Measurements from ENCODE around the gene CCNF. TPM values are rescaled to one million over a fixed set of nuclear protein-coding genes. Genes with fewer than 3 reads are reported as not detected.

CCNF gene
- total and polyA plus RNA-seq, 2 of the 4 experiments (the other 2 are of a cell fraction), result 8.2 to 20.1 TPM

DNA sequence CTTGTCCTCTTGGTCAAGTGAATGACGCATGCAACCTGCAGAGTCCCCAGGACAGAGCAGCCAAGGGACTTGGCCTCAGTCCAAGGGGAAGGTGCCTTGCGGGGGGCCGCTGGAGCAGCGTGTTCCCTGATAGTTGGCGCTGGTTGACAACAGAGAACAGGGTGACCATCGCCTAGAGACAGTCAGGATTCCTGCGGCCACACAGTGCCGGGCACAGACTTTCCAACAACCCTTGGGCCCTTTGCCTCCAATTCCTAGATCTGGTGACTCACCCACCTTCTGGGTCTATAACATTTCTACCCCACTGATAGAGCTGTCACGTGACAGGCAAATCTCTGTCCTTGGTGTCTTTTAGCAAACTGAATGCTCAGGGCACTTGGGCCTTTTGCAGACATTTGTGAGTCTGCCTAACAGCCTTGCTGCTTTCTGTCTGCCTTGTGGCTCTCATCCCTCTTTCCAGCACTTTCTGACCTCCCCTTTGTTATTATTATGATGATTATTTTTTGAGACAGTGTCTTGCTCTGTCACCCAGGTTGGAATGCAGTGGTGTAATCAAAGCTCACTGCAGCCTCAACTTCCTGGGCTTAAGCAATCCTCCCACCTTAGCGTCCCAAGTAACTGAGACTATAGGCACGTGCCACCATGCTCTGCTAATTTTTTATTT lies 18.8 kb downstream of the CCNF start:
- H2BK15ac ChIP-seq (ENCODE audit: low read depth, low read length), result no peak overlapping the region
- H3K4me2 ChIP-seq (ENCODE audit: low read depth, low read length), result peak overlapping the region; percentile 7; the same call in 1 of the 2 replicates
- POLR2A ChIA-PET (ENCODE audit: unreplicated experiment), result no interaction called here
- no peak overlapping the region; the same call in 1 of the 2 replicates for H4K91ac ChIP-seq (ENCODE audit: insufficient read depth, low read depth, low read length)
- DNase-seq (peak; percentile 61), ATAC-seq (ENCODE audit: low read depth) (peak; percentile 87)
- peak overlapping the region; percentile 57 for H3K4ac ChIP-seq (ENCODE audit: low read depth, low read length)
- WGBS, 2 experiments (ENCODE audit: extremely low coverage in 2 of 2, insufficient read length in 1 of 2), result 100% methylated on average over 1 of the region's 11 CpGs; no CpG with 5 or more reads in 1 of the 2 experiments
- no peak overlapping the region for H3K56ac ChIP-seq (ENCODE audit: extremely low read depth, insufficient read depth, low read length)
- peak overlapping the region; percentile 58 for H2AFZ ChIP-seq (replicated peaks; ENCODE audit: low read length, poor library complexity)
- H3K79me1 ChIP-seq (ENCODE audit: low read depth in 1 of 2, low read length in 2 of 2), result peaks cover 11 to 69% of the 10 kb centered on the region in 2 experiments
- peaks cover 27% of the 10 kb centered on the region for H4K20me1 ChIP-seq (ENCODE audit: insufficient read depth, low read length)
- no peak overlapping the region for H3K23ac ChIP-seq (ENCODE audit: low read depth, low read length)
- BruUV-seq (replicated peaks), result no TSS peak
- H3K9me3 ChIP-seq (ENCODE audit: control insufficient read depth, insufficient read depth, low read length), result no peaks in the 10 kb centered on the region
- no peak overlapping the region for H3K9ac ChIP-seq (ENCODE audit: low read depth, low read length)
- CTCF ChIA-PET, result no interaction called here
- H3K36me3 ChIP-seq (ENCODE audit: control insufficient read depth, insufficient read depth, low read length), result peaks cover 39% of the 10 kb centered on the region
- H3K4me1 ChIP-seq (ENCODE audit: control insufficient read depth, insufficient read depth, low read length), result peaks cover 5% of the 10 kb centered on the region
- peaks cover 20% of the 10 kb centered on the region for H3K9me1 ChIP-seq (ENCODE audit: insufficient read depth, low read length)
- H3K14ac ChIP-seq (replicated peaks; ENCODE audit: low read depth, low read length), result no peak overlapping the region
- peak overlapping the region; percentile 44 for H2AK5ac ChIP-seq (ENCODE audit: low read depth, low read length)
- H3K18ac ChIP-seq (ENCODE audit: low read depth, low read length), result peak overlapping the region; percentile 7; the same call in 1 of the 2 replicates
- no peak overlapping the region; a peak in 1 of 4 replicates for H4K8ac ChIP-seq (ENCODE audit: low read depth in 2 of 2, low read length in 2 of 2)
- H3K4me3 ChIP-seq (ENCODE audit: insufficient read depth, low read depth, low read length), result no peak overlapping the region
- peak overlapping the region; percentile 29 for H2BK20ac ChIP-seq (ENCODE audit: low read depth, low read length)
- in situ Hi-C loops (cut with MboI; ENCODE audit: low sequenced_read_pairs), result no loop called here
- H2AK9ac ChIP-seq (replicated peaks; ENCODE audit: low read depth, low read length, poor library complexity), result peak overlapping the region; percentile 70
- peak overlapping the region; percentile 50; the same call in 1 of the 2 replicates for H2BK120ac ChIP-seq (ENCODE audit: low read depth, low read length)
- intact Hi-C loops (cut with micrococcal nuclease), result no loop called here
- H3K27ac ChIP-seq (ENCODE audit: insufficient read depth, low read length), result peak overlapping the region; percentile 42
- H3K27me3 ChIP-seq (ENCODE audit: control insufficient read depth, insufficient read depth, low read length), result no peaks in the 10 kb centered on the region
- H4K5ac ChIP-seq (ENCODE audit: low read depth, low read length), result no peak overlapping the region
- dilution Hi-C loops (cut with HindIII; ENCODE audit: low sequenced_read_pairs, unreplicated experiment), result no loop called here
- peak overlapping the region; percentile 81 for H2BK5ac ChIP-seq (ENCODE audit: low read depth, low read length, poor library complexity, severe bottlenecking)
- TF ChIP-seq, protein P1, sequence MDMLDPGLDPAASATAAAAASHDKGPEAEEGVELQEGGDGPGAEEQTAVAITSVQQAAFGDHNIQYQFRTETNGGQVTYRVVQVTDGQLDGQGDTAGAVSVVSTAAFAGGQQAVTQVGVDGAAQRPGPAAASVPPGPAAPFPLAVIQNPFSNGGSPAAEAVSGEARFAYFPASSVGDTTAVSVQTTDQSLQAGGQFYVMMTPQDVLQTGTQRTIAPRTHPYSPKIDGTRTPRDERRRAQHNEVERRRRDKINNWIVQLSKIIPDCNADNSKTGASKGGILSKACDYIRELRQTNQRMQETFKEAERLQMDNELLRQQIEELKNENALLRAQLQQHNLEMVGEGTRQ (IDR thresholded peaks at IDR 0.05; ENCODE audit: low read depth, low read length), result peak; percentile 80
- TF ChIP-seq CHD1 (IDR thresholded peaks at IDR 0.05; ENCODE audit: low read depth, low read length) (no peak), BHLHE40 (IDR thresholded peaks at IDR 0.05; ENCODE audit: low read depth, low read length) (peak; percentile 90), MAFK (IDR thresholded peaks at IDR 0.05; ENCODE audit: low read depth, low read length) (no peak), CEBPB (IDR thresholded peaks at IDR 0.05; ENCODE audit: low read depth, low read length) (peak; percentile 95), RFX5 (IDR thresholded peaks at IDR 0.05; ENCODE audit: low read depth, low read length) (peak; percentile 51; the same call in 1 of the 2 replicates), RAD21 (IDR thresholded peaks at IDR 0.05; ENCODE audit: low read length) (no peak), POLR2A (IDR thresholded peaks at IDR 0.05; ENCODE audit: low read depth, low read length) (no peak), RCOR1 (IDR thresholded peaks at IDR 0.05; ENCODE audit: insufficient replicate concordance, low read length) (no peak), MAZ (IDR thresholded peaks at IDR 0.05; ENCODE audit: borderline replicate concordance, low read depth, low read length) (no peak), MXI1 (IDR thresholded peaks at IDR 0.05; ENCODE audit: borderline replicate concordance, low read depth, low read length) (peak; percentile 19; the same call in 1 of the 2 replicates), FOS (IDR thresholded peaks at IDR 0.05; ENCODE audit: low read depth, low read length) (no peak), NFE2L2 (IDR thresholded peaks at IDR 0.05; ENCODE audit: low read depth, low read length) (no peak)
- TF ChIP-seq, protein P2, sequence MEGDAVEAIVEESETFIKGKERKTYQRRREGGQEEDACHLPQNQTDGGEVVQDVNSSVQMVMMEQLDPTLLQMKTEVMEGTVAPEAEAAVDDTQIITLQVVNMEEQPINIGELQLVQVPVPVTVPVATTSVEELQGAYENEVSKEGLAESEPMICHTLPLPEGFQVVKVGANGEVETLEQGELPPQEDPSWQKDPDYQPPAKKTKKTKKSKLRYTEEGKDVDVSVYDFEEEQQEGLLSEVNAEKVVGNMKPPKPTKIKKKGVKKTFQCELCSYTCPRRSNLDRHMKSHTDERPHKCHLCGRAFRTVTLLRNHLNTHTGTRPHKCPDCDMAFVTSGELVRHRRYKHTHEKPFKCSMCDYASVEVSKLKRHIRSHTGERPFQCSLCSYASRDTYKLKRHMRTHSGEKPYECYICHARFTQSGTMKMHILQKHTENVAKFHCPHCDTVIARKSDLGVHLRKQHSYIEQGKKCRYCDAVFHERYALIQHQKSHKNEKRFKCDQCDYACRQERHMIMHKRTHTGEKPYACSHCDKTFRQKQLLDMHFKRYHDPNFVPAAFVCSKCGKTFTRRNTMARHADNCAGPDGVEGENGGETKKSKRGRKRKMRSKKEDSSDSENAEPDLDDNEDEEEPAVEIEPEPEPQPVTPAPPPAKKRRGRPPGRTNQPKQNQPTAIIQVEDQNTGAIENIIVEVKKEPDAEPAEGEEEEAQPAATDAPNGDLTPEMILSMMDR (conservative IDR thresholded peaks at IDR 0.05; ENCODE audit: low read depth, low read length), result no peak
- TF ChIP-seq, protein P3, sequence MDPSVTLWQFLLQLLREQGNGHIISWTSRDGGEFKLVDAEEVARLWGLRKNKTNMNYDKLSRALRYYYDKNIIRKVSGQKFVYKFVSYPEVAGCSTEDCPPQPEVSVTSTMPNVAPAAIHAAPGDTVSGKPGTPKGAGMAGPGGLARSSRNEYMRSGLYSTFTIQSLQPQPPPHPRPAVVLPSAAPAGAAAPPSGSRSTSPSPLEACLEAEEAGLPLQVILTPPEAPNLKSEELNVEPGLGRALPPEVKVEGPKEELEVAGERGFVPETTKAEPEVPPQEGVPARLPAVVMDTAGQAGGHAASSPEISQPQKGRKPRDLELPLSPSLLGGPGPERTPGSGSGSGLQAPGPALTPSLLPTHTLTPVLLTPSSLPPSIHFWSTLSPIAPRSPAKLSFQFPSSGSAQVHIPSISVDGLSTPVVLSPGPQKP (IDR thresholded peaks at IDR 0.05; ENCODE audit: borderline replicate concordance, low read depth, low read length), result no peak

Data from IMR-90 (cell line).